GM13977 (cell line): ENCODE measurements around the gene ISY1.

Experiments
- DNase-seq: peaks from one replicate; pipeline ENCODE4 v3.0.0; 2012; ENCODE audit warnings: low spot score
- CTCF ChIP-seq: IDR thresholded peaks from 2 replicates; pipeline ENCODE4 v1.5.1; 2012; ENCODE audit warnings: mild to moderate bottlenecking, control low read depth; ENCODE audit not compliant: insufficient read depth; ENCODE audit errors: extremely low read depth, missing control alignments
- in situ Hi-C: fragments of 300-500 bp; cut with MboI; formaldehyde crosslinking; loops from one replicate; pipeline ENCODE4 v1.12.0; 2022; ENCODE audit warnings: low sequenced_read_pairs, low pct_unique_long_range_greater_than_20kb, mixed read lengths, inconsistent platforms; ENCODE audit not compliant: unreplicated experiment

The ISY1 gene

GRCh38 chr3:129084501-129084900, 76.4 kb downstream of the ISY1 start:
- TF ChIP-seq CTCF = no peak
- no peak for DNase-seq
- in situ Hi-C loops = no loop called here

GRCh38 chr3:129082026-129082425, 78.8 kb downstream of the ISY1 start:
- in situ Hi-C loops = no loop called here
- DNase-seq = no peak
- TF ChIP-seq CTCF = no peak

- in situ Hi-C loops = no loop called here
- TF ChIP-seq CTCF = no peak
- no peak for DNase-seq
These were observed 79.4 kb downstream of the ISY1 start for GRCh38 chr3:129081503-129081902.

GRCh38 chr3:129078510-129078909, 82.4 kb downstream of the ISY1 start:
- no peak for TF ChIP-seq CTCF
- DNase-seq = no peak
- in situ Hi-C loops = no loop called here
